Duodenal mucosa (tissue), 2 donors: ENCODE data around the gene GNB4.

ENCODE experiments used
- H3K27ac ChIP-seq: one replicate; pipeline ENCODE4 v1.7.0; 2013; ENCODE audit warnings: low read depth, low read length
- H3K27me3 ChIP-seq, 2 donors: one replicate each; pipeline ENCODE4 v1.7.0; 2013; ENCODE audit warnings: low read length in 2 of 2, control low read depth in 1 of 2; ENCODE audit not compliant: insufficient read depth in 2 of 2, control insufficient read depth in 1 of 2
- H3K36me3 ChIP-seq, 2 donors: one replicate each; pipeline ENCODE4 v1.7.0; 2013; ENCODE audit warnings: low read length in 2 of 2, control low read depth in 1 of 2; ENCODE audit not compliant: insufficient read depth in 2 of 2, control insufficient read depth in 1 of 2
- H3K4me1 ChIP-seq, 2 donors: one replicate each; pipeline ENCODE4 v1.7.0; 2013; ENCODE audit warnings: low read length in 2 of 2, control low read depth in 1 of 2; ENCODE audit not compliant: insufficient read depth in 2 of 2, control insufficient read depth in 1 of 2
- H3K4me3 ChIP-seq, 2 donors: one replicate each; pipeline ENCODE4 v1.7.0; 2013; ENCODE audit warnings: low read length in 2 of 2, low read depth in 1 of 2
- H3K9ac ChIP-seq, 2 donors: one replicate each; pipeline ENCODE4 v1.7.0; 2013; ENCODE audit warnings: low read length in 2 of 2, low read depth in 1 of 2
- H3K9me3 ChIP-seq, 2 donors: one replicate each; pipeline ENCODE4 v1.7.0; 2013; ENCODE audit warnings: low read length in 2 of 2, control low read depth in 1 of 2; ENCODE audit not compliant: control insufficient read depth in 1 of 2

The GNB4 gene

GRCh38 chr3:179376474-179376873 lies 74.8 kb downstream of the GNB4 start:
- Histone ChIP-seq H3K27ac (no peak overlapping the region), H3K4me3 (no peak overlapping the region), H3K4me1 (no peaks in the 10 kb centered on the region), H3K27me3 (no peaks in the 10 kb centered on the region), H3K36me3 (peaks cover 11 to 57% of the 10 kb centered on the region in 2 donors), H3K9ac (no peak overlapping the region), H3K9me3 (no peaks in the 10 kb centered on the region)

GRCh38 chr3:179375091-179375999 lies 75.9 kb downstream of the GNB4 start:
- Histone ChIP-seq H3K4me1 (no peaks in the 10 kb centered on the region), H3K36me3 (peaks cover 11 to 49% of the 10 kb centered on the region in 2 donors), H3K9me3 (no peaks in the 10 kb centered on the region), H3K9ac (no peak overlapping the region), H3K4me3 (no peak overlapping the region), H3K27ac (no peak overlapping the region), H3K27me3 (no peaks in the 10 kb centered on the region)

DNA sequence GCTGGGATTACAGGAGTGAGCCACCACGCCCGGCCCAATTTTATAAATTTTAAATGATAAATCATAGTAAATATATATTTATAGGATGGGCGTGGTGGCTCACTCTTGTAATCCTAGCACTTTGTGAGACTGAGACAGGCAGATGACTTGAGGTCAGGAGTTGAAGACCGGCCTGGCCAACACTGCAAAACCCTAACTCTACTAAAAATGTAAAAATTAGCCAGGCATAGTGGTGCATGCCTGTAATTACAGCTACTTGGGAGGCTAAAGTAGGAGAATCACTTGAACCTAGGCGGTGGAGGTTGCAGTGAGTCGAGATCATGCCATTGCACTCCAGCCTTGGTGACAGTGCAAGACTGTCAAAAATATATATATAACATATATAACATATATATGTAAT lies 77.3 kb downstream of the GNB4 start:
- Histone ChIP-seq H3K4me3 (no peak overlapping the region), H3K27ac (no peak overlapping the region), H3K27me3 (no peaks in the 10 kb centered on the region), H3K4me1 (no peaks in the 10 kb centered on the region), H3K9me3 (no peaks in the 10 kb centered on the region), H3K36me3 (peaks cover 7 to 42% of the 10 kb centered on the region in 2 donors), H3K9ac (no peak overlapping the region)

GRCh38 chr3:179369621-179370020 lies 81.6 kb downstream of the GNB4 start:
- peaks cover 3 to 33% of the 10 kb centered on the region in 2 donors for H3K36me3 ChIP-seq
- H3K27me3 ChIP-seq, result no peaks in the 10 kb centered on the region

GRCh38 chr3:179363332-179363731 lies 87.9 kb downstream of the GNB4 start:
- H3K27me3 ChIP-seq, result no peaks in the 10 kb centered on the region
- H3K4me1 ChIP-seq, result no peaks in the 10 kb centered on the region
- no peak overlapping the region for H3K4me3 ChIP-seq
- H3K36me3 ChIP-seq, result peaks cover 5 to 65% of the 10 kb centered on the region in 2 donors
- no peak overlapping the region for H3K9ac ChIP-seq
- H3K9me3 ChIP-seq, result no peaks in the 10 kb centered on the region
- no peak overlapping the region for H3K27ac ChIP-seq

More at GRCh38 chr3:179369621-179370020, 81.6 kb downstream of the GNB4 start:
- Histone ChIP-seq H3K4me3 (no peak overlapping the region), H3K9ac (no peak overlapping the region), H3K27ac (no peak overlapping the region), H3K9me3 (no peaks in the 10 kb centered on the region), H3K4me1 (no peaks in the 10 kb centered on the region)

- peaks cover 28 to 71% of the 10 kb centered on the region in 2 donors for H3K36me3 ChIP-seq
- no peak overlapping the region for H3K4me3 ChIP-seq
- H3K9me3 ChIP-seq, result no peaks in the 10 kb centered on the region
- H3K4me1 ChIP-seq, result no peaks in the 10 kb centered on the region
- H3K27me3 ChIP-seq, result no peaks in the 10 kb centered on the region
- no peak overlapping the region for H3K9ac ChIP-seq
- no peak overlapping the region for H3K27ac ChIP-seq
Measured at GRCh38 chr3:179355996-179356395, 95.3 kb downstream of the GNB4 start.

DNA sequence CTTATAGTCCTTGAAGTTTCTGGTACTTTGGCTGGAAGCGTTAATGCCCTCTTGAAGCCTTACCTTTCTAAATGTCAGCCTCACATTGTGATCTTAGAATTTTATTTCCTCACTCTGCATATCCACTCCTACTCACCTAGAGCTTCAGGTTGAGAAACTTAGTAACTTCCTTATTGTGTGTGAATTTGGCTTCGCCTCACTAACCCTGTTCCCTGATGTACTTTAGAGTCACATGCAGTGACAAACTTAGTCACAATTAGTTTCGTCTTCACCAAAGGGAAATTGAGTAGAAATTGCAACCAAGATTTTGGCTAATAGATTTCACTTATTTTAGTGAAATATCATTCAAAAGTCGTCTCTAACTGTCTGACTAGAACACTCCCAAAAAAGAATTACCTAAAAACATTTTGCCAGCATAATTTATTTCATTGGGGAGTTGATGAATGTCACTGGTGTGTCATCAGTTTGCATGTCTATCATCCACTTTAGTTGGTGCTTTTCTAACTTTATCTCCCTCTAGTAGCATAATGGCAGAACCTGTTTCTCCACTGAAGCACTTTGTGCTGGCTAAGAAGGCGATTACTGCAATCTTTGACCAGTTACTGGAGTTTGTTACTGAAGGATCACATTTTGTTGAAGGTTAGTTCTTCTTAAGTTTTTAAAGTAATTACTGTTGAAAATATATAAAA lies 102.8 kb downstream of the GNB4 start:
- peak overlapping the region; percentile 61 to 76 for H3K9ac ChIP-seq
- H3K4me1 ChIP-seq, result peaks cover 6 to 13% of the 10 kb centered on the region in 2 donors
- H3K36me3 ChIP-seq, result peaks cover 9 to 10% of the 10 kb centered on the region in 2 donors
- H3K27ac ChIP-seq, result no peak overlapping the region
- peak overlapping the region; percentile 83 to 89 for H3K4me3 ChIP-seq
- no peaks in the 10 kb centered on the region for H3K9me3 ChIP-seq
- no peaks in the 10 kb centered on the region for H3K27me3 ChIP-seq

DNA sequence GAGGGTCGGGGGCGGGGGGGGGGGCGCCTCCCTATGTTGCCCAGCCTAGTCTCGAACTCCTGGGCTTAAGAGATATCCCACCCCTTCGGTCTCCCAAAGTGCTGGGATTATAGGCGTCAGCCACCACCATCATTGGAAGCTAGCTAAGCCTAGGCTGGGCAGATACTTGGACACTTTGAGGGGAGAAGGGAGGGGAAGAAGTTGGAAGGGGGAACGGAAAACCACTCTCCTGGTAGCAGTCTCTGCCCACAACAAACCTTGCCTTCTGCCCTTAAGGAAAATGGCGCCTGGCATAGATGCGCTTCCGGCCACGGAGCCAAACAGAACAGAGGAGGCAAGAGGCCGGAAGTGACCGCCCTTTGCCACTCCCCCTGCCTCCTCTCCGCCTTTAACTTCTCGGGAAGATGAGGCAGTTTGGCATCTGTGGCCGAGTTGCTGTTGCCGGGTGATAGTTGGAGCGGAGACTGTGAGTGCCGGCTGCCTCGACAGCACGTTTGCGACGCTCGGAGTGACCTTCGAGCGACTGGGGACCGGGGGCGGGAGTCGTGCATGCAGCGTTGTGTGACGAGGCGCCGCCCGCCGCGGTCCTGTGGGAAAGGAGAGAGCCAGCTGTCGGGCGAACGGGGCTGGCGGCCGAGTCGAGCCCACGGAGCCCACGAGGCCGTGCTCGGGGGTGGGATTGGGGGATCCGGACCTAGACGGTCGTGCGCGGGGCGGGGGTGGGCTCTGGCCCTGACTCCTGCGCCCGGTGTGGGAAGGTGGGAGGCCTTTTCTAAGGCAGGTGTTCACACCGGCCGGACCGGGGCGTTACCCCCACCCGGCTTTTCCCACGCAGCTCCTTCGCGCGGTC lies 103.7 kb downstream of the GNB4 start, which contains the start of gene MFN1:
MFN1 (plus strand) TSS at position 365 of the 850 bp plus-strand sequence. CDS start 1,143 bp downstream, outside the sequence.
- Histone ChIP-seq H3K36me3 (peaks cover 6 to 8% of the 10 kb centered on the region in 2 donors), H3K27ac (peak within 1 kb of the TSS; percentile 48), H3K4me1 (peaks cover 6 to 13% of the 10 kb centered on the region in 2 donors), H3K4me3 (peak within 1 kb of the TSS; percentile 83 to 89), H3K27me3 (no peaks in the 10 kb centered on the region), H3K9ac (peak within 1 kb of the TSS; percentile 61 to 76), H3K9me3 (no peaks in the 10 kb centered on the region)
